Esophagus muscularis mucosa (tissue), 4 donors: Measurements from ENCODE around the gene TRAPPC3L. TPM values are rescaled to one million over a fixed set of nuclear protein-coding genes. Genes with fewer than 3 reads are reported as not detected.

Experiments used
- DNase-seq: peaks from one replicate; pipeline ENCODE4 v3.0.0-alpha.2; 2017; ENCODE audit errors: extremely low spot score
- H3K27ac ChIP-seq, 4 donors: fragments of 200-600 bp; sonication (generic); replicated peaks in 1 of 4; 1 replicate in 3 of 4; 2 replicates in 1 of 4; pipeline ENCODE4 v1.5.1; 2016 to 2019; ENCODE audit warnings: mild to moderate bottlenecking in 1 of 4
- H3K27me3 ChIP-seq, 4 donors: fragments of 200-600 bp; sonication (generic); one replicate each; pipeline versions ENCODE4 v1.5.1 to v1.6.0; 2016 to 2019
- H3K36me3 ChIP-seq, 4 donors: fragments of 200-600 bp; sonication (generic); one replicate each; pipeline ENCODE4 v1.5.1; 2016 to 2019
- H3K4me1 ChIP-seq, 4 donors: fragments of 200-600 bp; sonication (generic); one replicate each; pipeline ENCODE4 v1.5.1; 2016 to 2019
- H3K4me3 ChIP-seq, 4 donors: fragments of 200-600 bp; sonication (generic); 1 replicate in 2 of 4; 2 replicates in 2 of 4; pipeline ENCODE4 v1.5.1; 2016 to 2019; ENCODE audit warnings: mild to moderate bottlenecking in 4 of 4, moderate library complexity in 1 of 4
- H3K9me3 ChIP-seq, 4 donors: fragments of 200-600 bp; sonication (generic); 1 replicate in 3 of 4; 2 replicates in 1 of 4; pipeline ENCODE4 v1.5.1; 2016 to 2019
- CTCF ChIP-seq, 3 experiments: fragments of 200-600 bp in 2 of 3; fragments of 450-650 bp in 1 of 3; sonication (generic) in 2 of 3; IDR thresholded peaks; one replicate each; pipeline ENCODE4 v1.5.1; 2017 to 2019; ENCODE audit warnings: antibody characterized with exemption in 3 of 3, mild to moderate bottlenecking in 2 of 3, moderate library complexity in 1 of 3
- EP300 ChIP-seq: sonication (generic); formaldehyde crosslinking; IDR thresholded peaks from one replicate; pipeline ENCODE4 v1.6.1; 2017; ENCODE audit warnings: antibody characterized with exemption
- POLR2A ChIP-seq: fragments of 450-650 bp; IDR thresholded peaks from one replicate; pipeline ENCODE4 v1.6.1; 2017; ENCODE audit warnings: antibody characterized with exemption, moderate library complexity, mild to moderate bottlenecking, low read depth
- POLR2AphosphoS5 ChIP-seq, 2 donors: sonication (generic); formaldehyde crosslinking; IDR thresholded peaks; one replicate each; pipeline ENCODE4 v1.6.1; 2017; ENCODE audit warnings: antibody characterized with exemption in 2 of 2
- WGBS: methylation state at CpG from one replicate; pipeline ENCODE4 v1.1.5; 2018; 5-methylcytosine and 5-hydroxymethylcytosine counted together
- intact Hi-C: fragments of 100-400 bp; cut with DNase I; formaldehyde crosslinking; loops from one replicate; pipeline ENCODE4 v1.15.1; 2023
- total RNA-seq, 4 donors: library from RNA; depleted of rRNA; stranded (reverse); fragments of >200 nt; gene quantifications; one replicate each; pipeline versions ENCODE4 v1.1.0 to v1.2.1, GENCODE V29; 2016

TRAPPC3L gene
- total RNA-seq, 4 donors from 2014 or later: 0.42 TPM; not detected in 3

- Histone ChIP-seq H3K27me3 (no peaks in the 10 kb centered on the region), H3K4me3 (no peak overlapping the region), H3K36me3 (no peaks in the 10 kb centered on the region), H3K4me1 (no peaks in the 10 kb centered on the region), H3K27ac (no peak overlapping the region), H3K9me3 (no peaks in the 10 kb centered on the region)
- no peak for DNase-seq
- no peak for TF ChIP-seq CTCF (IDR thresholded peaks at IDR 0.05)
- TF ChIP-seq POLR2AphosphoS5 (IDR thresholded peaks at IDR 0.05): no peak
- no peak for TF ChIP-seq POLR2A
- TF ChIP-seq EP300: no peak
- WGBS: 93% methylated on average over 3 of the region's 3 CpGs
- intact Hi-C loops: no loop called here
Observed at GRCh38 chr6:116456106-116456505, 89.4 kb downstream of the TRAPPC3L start.

DNA sequence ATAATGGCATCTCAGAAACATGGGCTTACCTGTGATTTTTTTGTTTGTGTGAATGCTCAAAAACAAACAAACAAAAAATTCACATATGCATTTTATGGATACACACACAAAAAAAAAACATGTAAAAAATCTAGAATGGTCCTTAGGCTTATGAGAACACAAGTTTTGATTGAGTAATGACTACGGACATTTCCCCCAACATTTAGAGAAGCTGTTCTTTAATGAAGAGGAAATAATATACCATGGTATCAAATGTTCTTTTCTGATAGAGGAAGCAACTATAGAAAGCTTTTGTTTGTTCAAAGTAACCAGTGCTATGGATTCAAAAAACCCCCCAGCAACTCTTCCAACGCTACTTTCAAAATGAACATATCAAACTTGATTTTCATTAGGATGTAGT, 93.0 kb downstream of the TRAPPC3L start:
- no peak for TF ChIP-seq EP300
- TF ChIP-seq CTCF (IDR thresholded peaks at IDR 0.05): no peak
- no peak for TF ChIP-seq POLR2AphosphoS5 (IDR thresholded peaks at IDR 0.05)
- TF ChIP-seq POLR2A: no peak
- no peak for DNase-seq
- no peaks in the 10 kb centered on the region for H3K36me3 ChIP-seq
- no peaks in the 10 kb centered on the region for H3K9me3 ChIP-seq
- no peak overlapping the region for H3K27ac ChIP-seq
- H3K27me3 ChIP-seq: no peaks in the 10 kb centered on the region
- no peak overlapping the region for H3K4me3 ChIP-seq
- WGBS: 89% methylated on average over 2 of the region's 2 CpGs
- intact Hi-C loops: no loop called here
- peaks cover 0 to 6% (median 2%) of the 10 kb centered on the region in 4 donors for H3K4me1 ChIP-seq

- no peaks in the 10 kb centered on the region for H3K9me3 ChIP-seq
- no peak overlapping the region for H3K4me3 ChIP-seq
- no peak overlapping the region for H3K27ac ChIP-seq
- H3K27me3 ChIP-seq: no peaks in the 10 kb centered on the region
- H3K4me1 ChIP-seq: peaks cover 0 to 12% (median 7%) of the 10 kb centered on the region in 4 donors
- no peak for DNase-seq
- TF ChIP-seq POLR2A (no peak), EP300 (no peak), POLR2AphosphoS5 (IDR thresholded peaks at IDR 0.05) (no peak), CTCF (IDR thresholded peaks at IDR 0.05) (no peak)
- H3K36me3 ChIP-seq: no peaks in the 10 kb centered on the region
- intact Hi-C loops: no loop called here
Observed at GRCh38 chr6:116451916-116452315, 93.6 kb downstream of the TRAPPC3L start.

GRCh38 chr6:116450769-116451740, 94.4 kb downstream of the TRAPPC3L start:
- no peak overlapping the region for H3K27ac ChIP-seq
- no peaks in the 10 kb centered on the region for H3K9me3 ChIP-seq
- WGBS: 78% methylated on average over 9 of the region's 9 CpGs
- intact Hi-C loops: no loop called here
- no peaks in the 10 kb centered on the region for H3K36me3 ChIP-seq
- no peaks in the 10 kb centered on the region for H3K27me3 ChIP-seq
- no peak for TF ChIP-seq EP300
- no peak for TF ChIP-seq CTCF (IDR thresholded peaks at IDR 0.05)
- no peak for TF ChIP-seq POLR2AphosphoS5 (IDR thresholded peaks at IDR 0.05)
- TF ChIP-seq POLR2A: no peak
- DNase-seq: no peak
- peaks cover 0 to 12% (median 8%) of the 10 kb centered on the region in 4 donors for H3K4me1 ChIP-seq
- H3K4me3 ChIP-seq: no peak overlapping the region
